ENCODE results near the gene MRPL34. TPM values are rescaled to one million over a fixed set of nuclear protein-coding genes. Genes with fewer than 3 reads are reported as not detected.
A peak's percentile ranks its signal among the peaks of the same experiment; 100 is the strongest.

The MRPL34 gene
- total RNA-seq, 1 donor from 2014 or later = 80.7 TPM

DNA sequence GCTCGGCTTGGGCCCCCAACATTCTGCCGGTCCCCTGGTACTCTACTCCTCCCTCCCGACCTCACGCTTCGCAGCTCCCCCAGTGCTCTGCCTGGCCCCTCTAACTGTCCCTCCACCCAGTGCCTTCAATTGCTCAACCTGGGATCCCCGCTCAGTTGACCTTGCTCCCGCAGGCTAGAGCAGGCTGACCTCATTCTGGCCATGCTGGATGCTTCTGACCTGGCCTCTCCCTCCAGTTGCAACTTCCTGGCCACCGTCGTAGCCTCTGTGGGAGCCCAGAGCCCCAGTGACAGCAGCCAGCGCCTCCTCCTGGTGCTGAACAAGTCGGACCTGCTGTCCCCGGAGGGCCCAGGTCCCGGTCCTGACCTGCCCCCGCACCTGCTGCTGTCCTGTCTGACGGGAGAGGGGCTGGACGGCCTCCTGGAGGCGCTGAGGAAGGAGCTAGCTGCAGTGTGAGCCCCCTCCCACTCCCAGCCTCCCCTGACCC lies 35.2 kb downstream of the MRPL34 start:
- Mint-ChIP-seq H3K27ac (ENCODE audit: unreplicated experiment) (no peak overlapping the region), H3K4me3 (ENCODE audit: unreplicated experiment) (no peak overlapping the region), H3K4me1 (ENCODE audit: low read depth, unreplicated experiment) (peaks cover 3% of the 10 kb centered on the region), H3K36me3 (ENCODE audit: unreplicated experiment) (no peaks in the 10 kb centered on the region), H3K9me3 (ENCODE audit: unreplicated experiment) (peaks cover 8% of the 10 kb centered on the region), H3K27me3 (ENCODE audit: unreplicated experiment) (peaks cover 5% of the 10 kb centered on the region)
- TF ChIP-seq, protein P1, sequence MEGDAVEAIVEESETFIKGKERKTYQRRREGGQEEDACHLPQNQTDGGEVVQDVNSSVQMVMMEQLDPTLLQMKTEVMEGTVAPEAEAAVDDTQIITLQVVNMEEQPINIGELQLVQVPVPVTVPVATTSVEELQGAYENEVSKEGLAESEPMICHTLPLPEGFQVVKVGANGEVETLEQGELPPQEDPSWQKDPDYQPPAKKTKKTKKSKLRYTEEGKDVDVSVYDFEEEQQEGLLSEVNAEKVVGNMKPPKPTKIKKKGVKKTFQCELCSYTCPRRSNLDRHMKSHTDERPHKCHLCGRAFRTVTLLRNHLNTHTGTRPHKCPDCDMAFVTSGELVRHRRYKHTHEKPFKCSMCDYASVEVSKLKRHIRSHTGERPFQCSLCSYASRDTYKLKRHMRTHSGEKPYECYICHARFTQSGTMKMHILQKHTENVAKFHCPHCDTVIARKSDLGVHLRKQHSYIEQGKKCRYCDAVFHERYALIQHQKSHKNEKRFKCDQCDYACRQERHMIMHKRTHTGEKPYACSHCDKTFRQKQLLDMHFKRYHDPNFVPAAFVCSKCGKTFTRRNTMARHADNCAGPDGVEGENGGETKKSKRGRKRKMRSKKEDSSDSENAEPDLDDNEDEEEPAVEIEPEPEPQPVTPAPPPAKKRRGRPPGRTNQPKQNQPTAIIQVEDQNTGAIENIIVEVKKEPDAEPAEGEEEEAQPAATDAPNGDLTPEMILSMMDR (IDR thresholded peaks at IDR 0.05; ENCODE audit: partially characterized antibody, unreplicated experiment) = no peak
- peak; percentile 17 for DNase-seq

DNA sequence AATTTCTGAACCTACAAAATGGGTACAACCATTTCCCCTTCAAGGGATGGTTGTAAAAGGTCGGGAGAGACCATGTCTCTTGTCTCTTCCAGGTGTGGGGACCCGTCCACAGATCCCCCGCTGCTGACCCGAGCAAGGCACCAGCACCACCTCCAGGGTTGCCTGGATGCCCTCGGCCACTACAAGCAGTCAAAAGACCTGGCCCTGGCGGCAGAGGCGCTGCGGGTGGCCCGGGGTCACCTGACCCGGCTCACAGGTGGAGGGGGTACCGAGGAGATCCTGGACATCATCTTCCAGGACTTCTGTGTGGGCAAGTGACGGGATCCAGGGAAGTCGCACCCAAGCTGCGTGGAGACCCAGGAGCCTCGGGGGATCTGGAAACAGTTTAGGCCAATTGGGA lies 35.7 kb downstream of the MRPL34 start:
- H3K27ac Mint-ChIP-seq (ENCODE audit: unreplicated experiment) = no peak overlapping the region
- peaks cover 3% of the 10 kb centered on the region for H3K4me1 Mint-ChIP-seq (ENCODE audit: low read depth, unreplicated experiment)
- no peak for DNase-seq
- TF ChIP-seq, protein P1 (IDR thresholded peaks at IDR 0.05; ENCODE audit: partially characterized antibody, unreplicated experiment) = no peak
- no peak overlapping the region for H3K4me3 Mint-ChIP-seq (ENCODE audit: unreplicated experiment)
- H3K27me3 Mint-ChIP-seq (ENCODE audit: unreplicated experiment) = peaks cover 3% of the 10 kb centered on the region
- no peaks in the 10 kb centered on the region for H3K36me3 Mint-ChIP-seq (ENCODE audit: unreplicated experiment)
- peaks cover 8% of the 10 kb centered on the region for H3K9me3 Mint-ChIP-seq (ENCODE audit: unreplicated experiment)

DNA sequence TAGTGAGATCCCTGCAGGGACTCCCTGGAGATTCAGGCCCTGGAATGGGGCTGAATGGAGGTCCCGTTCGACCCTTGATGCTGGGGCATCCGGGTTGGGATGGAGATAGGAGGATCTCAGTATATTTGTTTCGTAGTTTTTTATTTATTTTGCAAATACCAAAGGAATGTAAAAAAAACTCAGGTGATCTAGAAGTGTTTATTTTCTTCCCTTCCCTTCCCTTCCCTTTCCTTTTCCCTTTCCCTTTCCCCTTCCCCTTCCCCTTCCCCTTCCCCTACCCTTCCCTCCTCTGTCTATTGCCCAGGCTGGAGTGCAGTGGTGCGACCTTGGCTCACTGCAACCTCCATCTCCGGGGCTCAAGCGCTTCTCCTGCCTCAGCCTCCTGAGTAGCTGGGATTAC lies 36.2 kb downstream of the MRPL34 start:
- H3K27me3 Mint-ChIP-seq (ENCODE audit: unreplicated experiment) = peaks cover 3% of the 10 kb centered on the region
- TF ChIP-seq, protein P1 (IDR thresholded peaks at IDR 0.05; ENCODE audit: partially characterized antibody, unreplicated experiment) = no peak
- no peak overlapping the region for H3K27ac Mint-ChIP-seq (ENCODE audit: unreplicated experiment)
- H3K9me3 Mint-ChIP-seq (ENCODE audit: unreplicated experiment) = peaks cover 5% of the 10 kb centered on the region
- H3K4me1 Mint-ChIP-seq (ENCODE audit: low read depth, unreplicated experiment) = peaks cover 3% of the 10 kb centered on the region
- no peak overlapping the region for H3K4me3 Mint-ChIP-seq (ENCODE audit: unreplicated experiment)
- DNase-seq = no peak
- H3K36me3 Mint-ChIP-seq (ENCODE audit: unreplicated experiment) = no peaks in the 10 kb centered on the region

DNA sequence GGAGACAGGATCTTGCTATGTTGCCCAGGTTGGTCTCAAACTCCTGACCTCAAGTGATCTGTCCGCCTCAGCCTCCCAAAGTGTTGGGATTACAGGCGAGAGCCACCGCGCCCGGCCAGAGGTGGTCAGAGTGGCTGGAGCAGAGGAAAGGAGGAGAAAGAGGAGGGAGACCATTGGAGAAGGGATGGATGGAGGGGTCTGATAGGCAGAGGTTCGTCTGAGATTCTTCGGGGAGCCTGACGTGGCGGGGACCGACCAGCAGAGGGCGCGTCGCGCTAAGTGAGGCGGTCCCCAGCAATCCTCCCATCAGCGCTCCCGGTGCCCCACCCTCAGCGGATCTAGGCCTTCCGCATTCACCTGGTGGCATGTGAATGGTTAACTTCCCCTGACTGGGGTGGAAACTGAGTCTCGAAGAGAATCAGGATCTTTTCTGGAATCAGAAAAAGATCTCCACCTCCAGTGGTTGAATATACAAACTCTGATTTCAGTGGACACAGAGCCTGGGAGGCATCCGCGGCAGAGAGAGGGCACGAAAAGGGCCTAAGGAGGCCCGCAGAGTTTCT lies 40.5 kb downstream of the MRPL34 start:
- H3K9me3 Mint-ChIP-seq (ENCODE audit: unreplicated experiment) = peaks cover 5% of the 10 kb centered on the region

DNA sequence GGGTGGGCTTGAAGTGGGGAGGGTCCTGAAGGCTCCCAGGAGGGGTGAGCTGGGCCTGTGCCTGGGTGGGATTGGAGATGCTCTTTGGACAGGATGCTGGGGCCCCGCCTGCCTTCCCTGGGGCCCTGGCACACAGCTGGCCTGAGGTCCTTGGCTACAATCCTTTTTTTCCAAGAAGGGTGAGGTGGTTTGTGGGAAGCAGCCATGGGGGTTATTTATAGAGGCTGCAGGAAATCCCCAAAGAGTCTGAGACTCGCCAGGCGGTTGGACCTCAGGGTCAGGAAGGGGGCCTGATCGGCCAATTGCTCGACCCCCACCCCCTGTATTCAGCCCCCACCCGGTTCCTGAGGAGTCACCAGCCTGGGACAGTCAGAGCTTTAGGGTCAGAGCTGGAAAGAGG lies 41.7 kb downstream of the MRPL34 start:
- Mint-ChIP-seq H3K27me3 (ENCODE audit: unreplicated experiment) (peaks cover 2% of the 10 kb centered on the region), H3K9me3 (ENCODE audit: unreplicated experiment) (peaks cover 3% of the 10 kb centered on the region), H3K4me1 (ENCODE audit: low read depth, unreplicated experiment) (no peaks in the 10 kb centered on the region), H3K4me3 (ENCODE audit: unreplicated experiment) (no peak overlapping the region), H3K36me3 (ENCODE audit: unreplicated experiment) (no peaks in the 10 kb centered on the region), H3K27ac (ENCODE audit: unreplicated experiment) (no peak overlapping the region)
- no peak for DNase-seq
- TF ChIP-seq, protein P1 (IDR thresholded peaks at IDR 0.05; ENCODE audit: partially characterized antibody, unreplicated experiment) = no peak

More for the DNA sequence above, 40.5 kb downstream of the MRPL34 start:
- no peak overlapping the region for H3K27ac Mint-ChIP-seq (ENCODE audit: unreplicated experiment)
- no peaks in the 10 kb centered on the region for H3K4me1 Mint-ChIP-seq (ENCODE audit: low read depth, unreplicated experiment)
- H3K36me3 Mint-ChIP-seq (ENCODE audit: unreplicated experiment) = no peaks in the 10 kb centered on the region
- H3K4me3 Mint-ChIP-seq (ENCODE audit: unreplicated experiment) = peak overlapping the region; percentile 49
- DNase-seq = peak; percentile 88
- H3K27me3 Mint-ChIP-seq (ENCODE audit: unreplicated experiment) = peaks cover 2% of the 10 kb centered on the region
- TF ChIP-seq, protein P1 (IDR thresholded peaks at IDR 0.05; ENCODE audit: partially characterized antibody, unreplicated experiment) = peak; percentile 96

Measured in glutamatergic neuron (in vitro differentiated cells).